Activated naive CD4-positive, alpha-beta T cell treated with anti-CD3 and anti-CD28 coated beads, Interleukin-2, amount 50 U/mL, for 24 hours (primary cell): ENCODE results near the gene PPP4C.
"Not testable (repeated sequence)": the region's sequence is repeated elsewhere in the genome, so short reads cannot be mapped to it uniquely, and the experiment has no call there.

Source experiments
- H3K27ac Mint-ChIP-seq: one replicate; pipeline ENCODE4 v1.8.0; 2021; ENCODE audit warnings: mild to moderate bottlenecking, mixed read lengths
- H3K27me3 Mint-ChIP-seq: one replicate; pipeline ENCODE4 v1.8.0; 2021; ENCODE audit warnings: mixed read lengths
- H3K36me3 Mint-ChIP-seq: one replicate; pipeline ENCODE4 v1.8.0; 2021; ENCODE audit warnings: mixed read lengths
- H3K4me1 Mint-ChIP-seq: one replicate; pipeline ENCODE4 v1.8.0; 2021; ENCODE audit warnings: mixed read lengths
- H3K4me3 Mint-ChIP-seq: one replicate; pipeline ENCODE4 v1.8.0; 2021; ENCODE audit warnings: mild to moderate bottlenecking, mixed read lengths
- H3K9me3 Mint-ChIP-seq: one replicate; pipeline ENCODE4 v1.8.0; 2021; ENCODE audit warnings: mixed read lengths

The PPP4C gene

GRCh38 chr16:30096862-30097563 lies 21.2 kb downstream of the PPP4C start:
- Mint-ChIP-seq H3K4me3 (peak overlapping the region; percentile 78), H3K9me3 (peaks cover 5% of the 10 kb centered on the region), H3K27ac (peak overlapping the region; percentile 61), H3K4me1 (peaks cover 26% of the 10 kb centered on the region), H3K36me3 (peaks cover 8% of the 10 kb centered on the region), H3K27me3 (no peaks in the 10 kb centered on the region)

- no peaks in the 10 kb centered on the region for H3K4me1 Mint-ChIP-seq
- H3K27me3 Mint-ChIP-seq, result no peaks in the 10 kb centered on the region
- peak overlapping the region; percentile 47 for H3K27ac Mint-ChIP-seq
- H3K36me3 Mint-ChIP-seq, result peaks cover 5% of the 10 kb centered on the region
- no peaks in the 10 kb centered on the region for H3K9me3 Mint-ChIP-seq
- H3K4me3 Mint-ChIP-seq, result no peak overlapping the region
Measured at GRCh38 chr16:30104090-30104489, 28.3 kb downstream of the PPP4C start.

- no peaks in the 10 kb centered on the region for H3K9me3 Mint-ChIP-seq
- peak overlapping the region; percentile 47 for H3K27ac Mint-ChIP-seq
- no peak overlapping the region for H3K4me3 Mint-ChIP-seq
- H3K27me3 Mint-ChIP-seq, result no peaks in the 10 kb centered on the region
- peaks cover 5% of the 10 kb centered on the region for H3K36me3 Mint-ChIP-seq
- H3K4me1 Mint-ChIP-seq, result no peaks in the 10 kb centered on the region
Measured at GRCh38 chr16:30104492-30104891, 28.7 kb downstream of the PPP4C start.

GRCh38 chr16:30108059-30108850 lies 32.5 kb downstream of the PPP4C start:
- H3K4me3 Mint-ChIP-seq, result no peak overlapping the region
- no peak overlapping the region for H3K27ac Mint-ChIP-seq
- no peaks in the 10 kb centered on the region for H3K27me3 Mint-ChIP-seq
- H3K9me3 Mint-ChIP-seq, result no peaks in the 10 kb centered on the region
- H3K36me3 Mint-ChIP-seq, result peaks cover 7% of the 10 kb centered on the region
- H3K4me1 Mint-ChIP-seq, result peaks cover 4% of the 10 kb centered on the region

GRCh38 chr16:30110661-30111060 lies 34.9 kb downstream of the PPP4C start:
- H3K27me3 Mint-ChIP-seq, result no peaks in the 10 kb centered on the region

GRCh38 chr16:30112197-30113030 lies 36.6 kb downstream of the PPP4C start:
- H3K9me3 Mint-ChIP-seq, result no peaks in the 10 kb centered on the region
- peaks cover 11% of the 10 kb centered on the region for H3K4me1 Mint-ChIP-seq
- peaks cover 2% of the 10 kb centered on the region for H3K36me3 Mint-ChIP-seq
- no peaks in the 10 kb centered on the region for H3K27me3 Mint-ChIP-seq
- no peak overlapping the region for H3K27ac Mint-ChIP-seq
- H3K4me3 Mint-ChIP-seq, result no peak overlapping the region

More at GRCh38 chr16:30110661-30111060, 34.9 kb downstream of the PPP4C start:
- no peak overlapping the region for H3K27ac Mint-ChIP-seq
- H3K36me3 Mint-ChIP-seq, result peaks cover 2% of the 10 kb centered on the region
- peaks cover 11% of the 10 kb centered on the region for H3K4me1 Mint-ChIP-seq
- H3K4me3 Mint-ChIP-seq, result no peak overlapping the region
- no peaks in the 10 kb centered on the region for H3K9me3 Mint-ChIP-seq

- no peak within 1 kb of the TSS for H3K27ac Mint-ChIP-seq
Measured at GRCh38 chr16:30113031-30113710, 37.4 kb downstream of the PPP4C start, which contains the start of gene GDPD3. TSS of gene GDPD3 (minus strand) at chr16:30113537. CDS start at chr16:30113478, 59 bp downstream.

GRCh38 chr16:30113711-30114333 lies 38.0 kb downstream of the PPP4C start:
- no peak overlapping the region for H3K27ac Mint-ChIP-seq
- no peak overlapping the region for H3K4me3 Mint-ChIP-seq
- no peaks in the 10 kb centered on the region for H3K9me3 Mint-ChIP-seq
- no peaks in the 10 kb centered on the region for H3K27me3 Mint-ChIP-seq
- H3K4me1 Mint-ChIP-seq, result peaks cover 11% of the 10 kb centered on the region
- H3K36me3 Mint-ChIP-seq, result peaks cover 2% of the 10 kb centered on the region

More at GRCh38 chr16:30113031-30113710, 37.4 kb downstream of the PPP4C start, which contains the start of gene GDPD3:
- H3K9me3 Mint-ChIP-seq, result no peaks in the 10 kb centered on the region
- peaks cover 2% of the 10 kb centered on the region for H3K36me3 Mint-ChIP-seq
- peaks cover 11% of the 10 kb centered on the region for H3K4me1 Mint-ChIP-seq
- no peak within 1 kb of the TSS for H3K4me3 Mint-ChIP-seq
- H3K27me3 Mint-ChIP-seq, result no peaks in the 10 kb centered on the region

GRCh38 chr16:30114411-30114810 lies 38.6 kb downstream of the PPP4C start:
- no peaks in the 10 kb centered on the region for H3K9me3 Mint-ChIP-seq
- peaks cover 2% of the 10 kb centered on the region for H3K36me3 Mint-ChIP-seq
- no peaks in the 10 kb centered on the region for H3K27me3 Mint-ChIP-seq
- H3K4me3 Mint-ChIP-seq, result no peak overlapping the region
- peaks cover 15% of the 10 kb centered on the region for H3K4me1 Mint-ChIP-seq
- no peak overlapping the region for H3K27ac Mint-ChIP-seq

GRCh38 chr16:30114833-30115232 lies 39.0 kb downstream of the PPP4C start:
- H3K4me1 Mint-ChIP-seq, result peaks cover 17% of the 10 kb centered on the region
- not testable (repeated sequence) for H3K36me3 Mint-ChIP-seq, H3K4me3 Mint-ChIP-seq, H3K27me3 Mint-ChIP-seq, H3K27ac Mint-ChIP-seq, H3K9me3 Mint-ChIP-seq

GRCh38 chr16:30115238-30115637 lies 39.4 kb downstream of the PPP4C start:
- H3K4me1 Mint-ChIP-seq, result peaks cover 21% of the 10 kb centered on the region
- H3K36me3 Mint-ChIP-seq, result peaks cover 2% of the 10 kb centered on the region

GRCh38 chr16:30116291-30117207 lies 40.8 kb downstream of the PPP4C start:
- no peak overlapping the region for H3K4me3 Mint-ChIP-seq
- no peak overlapping the region for H3K27ac Mint-ChIP-seq
- no peaks in the 10 kb centered on the region for H3K9me3 Mint-ChIP-seq
- H3K4me1 Mint-ChIP-seq, result peaks cover 27% of the 10 kb centered on the region
- no peaks in the 10 kb centered on the region for H3K27me3 Mint-ChIP-seq
- H3K36me3 Mint-ChIP-seq, result no peaks in the 10 kb centered on the region

More at GRCh38 chr16:30115238-30115637, 39.4 kb downstream of the PPP4C start:
- H3K4me3 Mint-ChIP-seq, result no peak overlapping the region
- no peaks in the 10 kb centered on the region for H3K27me3 Mint-ChIP-seq
- no peaks in the 10 kb centered on the region for H3K9me3 Mint-ChIP-seq
- H3K27ac Mint-ChIP-seq, result no peak overlapping the region

GRCh38 chr16:30117768-30118167 lies 42.0 kb downstream of the PPP4C start:
- Mint-ChIP-seq H3K36me3 (no peaks in the 10 kb centered on the region), H3K27me3 (no peaks in the 10 kb centered on the region), H3K9me3 (no peaks in the 10 kb centered on the region), H3K4me3 (no peak overlapping the region), H3K4me1 (peaks cover 35% of the 10 kb centered on the region), H3K27ac (no peak overlapping the region)

GRCh38 chr16:30119428-30119827 lies 43.6 kb downstream of the PPP4C start:
- Mint-ChIP-seq H3K36me3 (no peaks in the 10 kb centered on the region), H3K27me3 (no peaks in the 10 kb centered on the region)

More at GRCh38 chr16:30119428-30119827, 43.6 kb downstream of the PPP4C start:
- no peaks in the 10 kb centered on the region for H3K9me3 Mint-ChIP-seq
- H3K27ac Mint-ChIP-seq, result no peak overlapping the region
- no peak overlapping the region for H3K4me3 Mint-ChIP-seq
- peaks cover 29% of the 10 kb centered on the region for H3K4me1 Mint-ChIP-seq
